H1 (cell line): Measurements from ENCODE around the gene RIPOR3.

Experiments
- CBX5 ChIP-seq: fragments of 300-800, 300-1000 bp; sonication (generic); IDR thresholded peaks from 2 replicates; pipeline ENCODE4 v1.7.1; 2016; ENCODE audit warnings: antibody characterized with exemption, low read length, low read depth
- CEBPB ChIP-seq: IDR thresholded peaks from 2 replicates; pipeline ENCODE4 v1.6.1; 2012; ENCODE audit warnings: low read depth, low read length
- CTCF ChIP-seq, 3 experiments: IDR thresholded peaks; 1 replicate in 2 of 3; 2 replicates in 1 of 3; pipeline versions ENCODE4 v1.5.1 to v1.6.1; 2011; ENCODE audit warnings: low read length in 3 of 3, mild to moderate bottlenecking in 3 of 3, inconsistent platforms in 2 of 3, low read depth in 1 of 3, moderate library complexity in 1 of 3; ENCODE audit not compliant: insufficient read depth in 1 of 3; ENCODE audit errors: control extremely low read depth in 1 of 3
- EGR1 ChIP-seq: IDR thresholded peaks from 2 replicates; pipeline ENCODE4 v1.6.1; 2011; ENCODE audit warnings: low read depth, low read length, borderline replicate concordance
- EP300 ChIP-seq, 2 experiments: IDR thresholded peaks; 1 replicate in 1 of 2; 2 replicates in 1 of 2; pipeline ENCODE4 v1.6.1; 2011 to 2012; ENCODE audit warnings: low read depth in 2 of 2, low read length in 2 of 2, mild to moderate bottlenecking in 2 of 2, borderline replicate concordance in 1 of 2, inconsistent platforms in 1 of 2, moderate library complexity in 1 of 2
- FOSL1 ChIP-seq: IDR thresholded peaks from 2 replicates; pipeline ENCODE4 v1.6.1; 2011; ENCODE audit warnings: mild to moderate bottlenecking, low read depth, low read length, moderate library complexity; ENCODE audit not compliant: insufficient read depth
- POLR2A ChIP-seq, 2 experiments: IDR thresholded peaks; 1 replicate in 1 of 2; 2 replicates in 1 of 2; pipeline ENCODE4 v1.6.1; 2011; ENCODE audit warnings: low read depth in 2 of 2, low read length in 2 of 2, mild to moderate bottlenecking in 2 of 2; ENCODE audit errors: control extremely low read depth in 1 of 2
- POLR2AphosphoS5 ChIP-seq: IDR thresholded peaks from 2 replicates; pipeline ENCODE4 v1.6.1; 2011; ENCODE audit warnings: low read depth, low read length
- RAD21 ChIP-seq, 2 experiments: IDR thresholded peaks in 1 of 2; conservative IDR thresholded peaks in 1 of 2; 2 replicates each; pipeline ENCODE4 v1.6.1; 2011; ENCODE audit warnings: low read depth in 2 of 2, low read length in 2 of 2, improper control_type of control experiment in 1 of 2, inconsistent platforms in 1 of 2, mild to moderate bottlenecking in 1 of 2, moderate library complexity in 1 of 2
- TAF1 ChIP-seq: IDR thresholded peaks from 2 replicates; pipeline ENCODE4 v1.6.1; 2011; ENCODE audit warnings: mild to moderate bottlenecking, low read depth, low read length
- USF2 ChIP-seq: IDR thresholded peaks from 2 replicates; pipeline ENCODE4 v1.6.1; 2011; ENCODE audit warnings: low read length, improper control_type of control experiment
- YY1 ChIP-seq: IDR thresholded peaks from 2 replicates; pipeline ENCODE4 v1.6.1; 2011; ENCODE audit warnings: low read depth, mild to moderate bottlenecking, low read length

GRCh38 chr20:50633361-50633760 lies 58.0 kb downstream of the RIPOR3 start:
- TF ChIP-seq YY1 = no peak
- no peak for TF ChIP-seq EGR1
- TF ChIP-seq CTCF (IDR thresholded peaks at IDR 0.05; ENCODE audit: control extremely low read depth in 1 of 3, insufficient read depth in 1 of 3, low read depth in 1 of 3, low read length in 3 of 3) = no peak
- TF ChIP-seq POLR2AphosphoS5 = no peak
- no peak for TF ChIP-seq TAF1
- TF ChIP-seq EP300 (IDR thresholded peaks at IDR 0.05; ENCODE audit: borderline replicate concordance in 1 of 2, low read depth in 2 of 2, low read length in 2 of 2) = no peak
- no peak for TF ChIP-seq RAD21 (IDR thresholded peaks at IDR 0.05 in 1 of 2, conservative IDR thresholded peaks at IDR 0.05 in 1 of 2; ENCODE audit: low read depth in 2 of 2, low read length in 2 of 2)
- no peak for TF ChIP-seq POLR2A (IDR thresholded peaks at IDR 0.05; ENCODE audit: control extremely low read depth in 1 of 2, low read depth in 2 of 2, low read length in 2 of 2)
- TF ChIP-seq USF2 = no peak
- TF ChIP-seq CBX5 = no peak
- TF ChIP-seq CEBPB = no peak
- no peak for TF ChIP-seq FOSL1
